Measurements from ENCODE around the gene TSC2.

TSC2 gene

DNA sequence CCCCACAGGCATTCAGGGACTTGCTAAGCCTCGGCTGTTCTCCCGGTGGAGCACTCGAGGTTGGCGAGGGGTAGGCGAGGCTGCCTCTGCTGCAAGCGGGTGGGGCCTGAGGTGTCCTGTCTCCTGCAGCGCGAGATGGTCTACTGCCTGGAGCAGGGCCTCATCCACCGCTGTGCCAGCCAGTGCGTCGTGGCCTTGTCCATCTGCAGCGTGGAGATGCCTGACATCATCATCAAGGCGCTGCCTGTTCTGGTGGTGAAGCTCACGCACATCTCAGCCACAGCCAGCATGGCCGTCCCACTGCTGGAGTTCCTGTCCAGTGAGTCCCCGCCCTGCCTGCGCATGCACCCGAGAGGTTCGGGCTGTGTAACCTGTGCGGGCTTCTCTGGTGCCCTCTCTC lies 26.3 kb downstream of the TSC2 start:
- DNase-seq, result no peak

DNA sequence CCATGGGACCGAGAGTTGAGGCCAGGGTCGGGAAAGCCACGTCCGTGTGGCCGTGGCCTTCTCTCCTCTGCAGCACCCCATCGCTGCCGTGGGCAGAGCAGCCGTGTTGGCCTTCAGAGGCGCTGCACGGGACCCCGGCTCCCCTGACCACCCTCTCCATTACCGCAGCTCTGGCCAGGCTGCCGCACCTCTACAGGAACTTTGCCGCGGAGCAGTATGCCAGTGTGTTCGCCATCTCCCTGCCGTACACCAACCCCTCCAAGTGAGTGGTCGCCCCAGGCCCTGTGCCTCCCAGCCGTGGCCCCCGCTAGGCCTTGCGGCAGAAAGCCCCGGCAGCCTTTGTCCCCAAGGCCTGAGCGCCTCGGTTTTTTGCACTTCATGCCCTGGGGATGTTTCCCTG lies 27.8 kb downstream of the TSC2 start:
- no peak for DNase-seq

DNA sequence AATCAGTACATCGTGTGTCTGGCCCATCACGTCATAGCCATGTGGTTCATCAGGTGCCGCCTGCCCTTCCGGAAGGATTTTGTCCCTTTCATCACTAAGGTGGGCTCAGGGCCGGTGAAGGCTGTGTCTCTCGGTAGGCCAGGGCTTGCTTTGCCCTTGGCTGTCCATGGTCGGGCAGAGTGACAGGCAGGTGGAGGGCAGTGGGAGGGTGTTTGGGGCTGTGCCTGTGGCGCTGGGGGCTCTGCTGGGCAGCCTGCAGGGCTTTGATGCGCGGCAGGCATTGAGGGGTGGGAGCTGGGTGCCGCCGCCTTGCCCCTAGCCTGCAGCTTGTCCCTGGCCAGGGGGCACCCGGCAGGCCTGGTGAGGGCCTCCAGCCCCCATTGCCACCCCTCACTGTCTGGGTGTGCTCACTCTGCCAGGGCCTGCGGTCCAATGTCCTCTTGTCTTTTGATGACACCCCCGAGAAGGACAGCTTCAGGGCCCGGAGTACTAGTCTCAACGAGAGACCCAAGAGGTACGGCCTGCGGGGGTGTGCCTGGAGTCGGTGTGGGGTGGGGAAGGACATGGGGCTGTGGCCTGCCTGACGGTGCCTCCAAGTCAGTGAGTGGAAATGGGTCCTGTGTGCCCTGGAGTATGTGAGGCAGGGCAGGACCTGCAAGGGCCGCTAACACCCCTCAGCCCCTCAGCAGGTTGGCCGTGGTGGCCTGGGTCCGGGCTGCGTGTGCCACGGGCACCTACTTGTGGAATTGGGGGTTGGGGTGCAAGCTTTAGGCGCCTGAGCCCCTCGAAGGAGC lies 28.5 kb downstream of the TSC2 start:
- no peak for DNase-seq

DNA sequence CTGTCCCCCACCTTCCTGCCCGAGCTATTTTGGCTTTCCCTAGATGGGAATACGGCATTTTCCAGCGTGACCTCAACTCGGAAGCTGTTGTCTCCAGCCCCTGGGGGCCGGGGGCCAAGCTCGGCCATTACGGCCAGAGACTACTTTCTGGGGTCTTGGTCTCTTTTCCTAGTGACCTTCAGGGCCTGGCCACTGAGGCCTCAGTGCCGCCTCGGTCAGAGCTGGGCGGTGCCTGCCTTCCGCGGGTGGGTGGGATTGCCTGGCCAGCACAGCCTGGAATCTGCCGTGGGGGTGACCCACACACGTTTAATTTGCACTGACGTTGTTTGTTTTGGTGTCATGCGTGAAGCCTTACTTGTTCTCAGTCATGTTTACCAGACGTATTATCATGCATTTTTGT lies 29.2 kb downstream of the TSC2 start:
- no peak for DNase-seq

DNA sequence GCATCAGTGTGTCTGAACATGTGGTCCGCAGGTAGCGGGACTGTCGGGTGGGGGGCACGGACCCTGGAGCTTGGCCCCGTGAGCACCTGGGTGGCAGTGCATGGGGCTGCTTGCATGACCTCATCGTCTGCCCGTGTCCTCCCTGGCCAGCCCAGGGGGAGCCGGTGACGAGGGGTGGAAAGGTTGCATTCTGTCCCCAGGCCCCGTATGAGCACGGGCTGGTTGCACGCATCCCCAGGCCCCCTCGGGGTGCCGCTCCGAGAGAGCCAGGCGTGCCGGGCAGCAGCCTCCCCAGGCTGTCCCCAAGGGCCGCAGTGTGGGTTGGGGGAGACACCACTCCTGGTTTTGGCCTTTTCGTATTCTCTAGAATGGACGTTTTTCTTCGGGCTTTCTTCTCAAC lies 29.9 kb downstream of the TSC2 start:
- no peak for DNase-seq

DNA sequence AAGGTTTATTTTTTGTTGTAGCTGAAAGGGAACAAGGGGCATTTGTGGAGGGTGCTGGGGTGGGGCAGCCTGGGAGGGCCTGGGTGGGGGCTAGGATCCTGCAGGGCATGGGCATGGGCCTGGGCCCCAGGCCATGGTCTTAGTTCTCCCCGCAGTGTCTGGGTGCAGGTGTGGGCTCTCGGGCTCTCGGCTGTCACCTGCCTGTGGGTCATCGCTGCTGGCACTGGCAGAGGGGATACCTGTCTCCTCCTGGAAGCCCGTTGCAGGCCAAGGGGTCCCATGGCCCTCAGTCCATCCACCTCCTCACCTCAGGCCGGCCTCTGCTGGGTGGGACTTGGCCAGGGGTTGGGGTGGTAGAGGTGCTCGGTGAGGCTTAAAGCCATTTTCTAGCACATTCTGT lies 30.3 kb downstream of the TSC2 start:
- DNase-seq, result no peak

DNA sequence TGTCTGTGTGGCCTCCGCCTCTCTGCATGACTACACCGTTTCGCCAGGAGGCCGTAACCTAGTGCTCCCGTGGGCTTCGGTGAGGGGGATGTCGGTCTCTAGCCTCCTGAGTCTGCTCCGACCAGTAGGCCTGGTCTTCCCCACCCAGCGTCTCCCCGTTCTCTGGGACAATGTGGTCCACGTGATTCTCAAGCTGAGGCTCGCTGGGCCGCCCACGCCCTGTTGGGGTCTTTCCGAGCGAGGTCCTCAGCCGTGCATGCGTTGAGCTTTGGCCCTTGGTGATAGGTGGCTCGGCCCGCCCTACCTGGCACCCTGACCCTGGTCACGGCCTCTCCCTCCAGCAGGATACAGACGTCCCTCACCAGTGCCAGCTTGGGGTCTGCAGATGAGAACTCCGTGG lies 30.9 kb downstream of the TSC2 start:
- DNase-seq, result no peak

DNA sequence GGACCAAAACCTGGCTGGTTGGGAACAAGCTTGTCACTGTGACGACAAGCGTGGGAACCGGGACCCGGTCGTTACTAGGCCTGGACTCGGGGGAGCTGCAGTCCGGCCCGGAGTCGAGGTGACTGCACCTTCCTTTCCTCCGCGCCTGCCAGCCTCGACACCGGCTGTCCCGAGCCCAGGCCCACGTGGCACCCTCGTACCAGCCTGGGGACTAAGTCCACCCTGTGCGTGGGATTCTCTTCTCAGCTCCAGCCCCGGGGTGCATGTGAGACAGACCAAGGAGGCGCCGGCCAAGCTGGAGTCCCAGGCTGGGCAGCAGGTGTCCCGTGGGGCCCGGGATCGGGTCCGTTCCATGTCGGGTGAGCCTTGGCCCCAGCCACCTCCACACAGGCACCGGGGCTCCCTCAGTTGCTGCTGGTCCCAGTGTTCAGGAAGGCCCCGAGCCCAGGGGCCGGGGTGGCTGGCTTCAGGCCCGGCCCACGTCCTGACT lies 31.6 kb downstream of the TSC2 start:
- DNase-seq, result no peak

DNA sequence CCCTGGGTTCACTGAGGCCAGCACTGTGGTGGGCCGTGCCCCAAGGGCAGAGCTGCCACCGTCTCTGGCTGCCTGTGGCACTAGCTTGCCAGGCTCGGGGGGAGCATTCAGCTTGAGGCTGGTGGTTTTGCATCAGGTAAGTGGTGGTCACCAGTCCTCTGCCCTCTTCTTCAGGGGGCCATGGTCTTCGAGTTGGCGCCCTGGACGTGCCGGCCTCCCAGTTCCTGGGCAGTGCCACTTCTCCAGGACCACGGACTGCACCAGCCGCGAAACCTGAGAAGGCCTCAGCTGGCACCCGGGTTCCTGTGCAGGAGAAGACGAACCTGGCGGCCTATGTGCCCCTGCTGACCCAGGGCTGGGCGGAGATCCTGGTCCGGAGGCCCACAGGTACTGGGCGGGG lies 32.2 kb downstream of the TSC2 start:
- no peak for DNase-seq

DNA sequence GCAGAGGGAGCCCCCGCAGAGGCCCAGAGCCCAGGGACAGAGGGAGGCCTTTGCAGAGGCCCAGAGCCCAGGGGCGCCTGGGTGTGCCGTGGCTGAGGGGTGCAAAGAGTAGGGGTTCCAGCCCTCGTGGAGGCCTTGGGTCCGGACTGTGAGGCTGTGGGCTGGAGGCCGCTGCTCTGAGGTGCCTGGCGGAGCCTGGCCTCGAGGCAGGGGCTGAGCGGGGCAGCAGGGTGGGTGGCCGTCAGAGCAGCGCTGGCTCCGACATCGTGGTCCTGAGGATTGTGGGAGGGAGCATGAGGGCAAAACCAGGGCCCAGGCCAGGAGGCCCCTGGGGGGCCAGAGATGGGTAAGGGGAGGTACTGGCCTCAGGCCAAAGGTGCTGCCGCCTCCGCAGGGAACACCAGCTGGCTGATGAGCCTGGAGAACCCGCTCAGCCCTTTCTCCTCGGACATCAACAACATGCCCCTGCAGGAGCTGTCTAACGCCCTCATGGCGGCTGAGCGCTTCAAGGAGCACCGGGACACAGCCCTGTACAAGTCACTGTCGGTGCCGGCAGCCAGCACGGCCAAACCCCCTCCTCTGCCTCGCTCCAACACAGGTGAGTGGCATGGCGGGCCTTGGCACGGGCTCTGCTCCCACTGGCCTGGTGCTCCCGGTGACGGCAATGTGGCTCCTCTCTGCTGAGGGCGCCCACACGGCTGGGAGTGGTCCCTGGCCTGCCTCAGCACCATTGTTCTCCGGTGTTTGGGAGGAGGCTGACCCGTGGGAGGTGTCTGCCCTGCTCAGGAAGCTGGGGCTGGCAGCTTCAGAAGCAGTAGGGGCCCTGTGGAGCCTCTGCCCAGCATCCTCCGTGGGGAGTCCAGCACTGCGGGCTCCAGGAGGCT lies 33.7 kb downstream of the TSC2 start:
- DNase-seq, result no peak

DNA sequence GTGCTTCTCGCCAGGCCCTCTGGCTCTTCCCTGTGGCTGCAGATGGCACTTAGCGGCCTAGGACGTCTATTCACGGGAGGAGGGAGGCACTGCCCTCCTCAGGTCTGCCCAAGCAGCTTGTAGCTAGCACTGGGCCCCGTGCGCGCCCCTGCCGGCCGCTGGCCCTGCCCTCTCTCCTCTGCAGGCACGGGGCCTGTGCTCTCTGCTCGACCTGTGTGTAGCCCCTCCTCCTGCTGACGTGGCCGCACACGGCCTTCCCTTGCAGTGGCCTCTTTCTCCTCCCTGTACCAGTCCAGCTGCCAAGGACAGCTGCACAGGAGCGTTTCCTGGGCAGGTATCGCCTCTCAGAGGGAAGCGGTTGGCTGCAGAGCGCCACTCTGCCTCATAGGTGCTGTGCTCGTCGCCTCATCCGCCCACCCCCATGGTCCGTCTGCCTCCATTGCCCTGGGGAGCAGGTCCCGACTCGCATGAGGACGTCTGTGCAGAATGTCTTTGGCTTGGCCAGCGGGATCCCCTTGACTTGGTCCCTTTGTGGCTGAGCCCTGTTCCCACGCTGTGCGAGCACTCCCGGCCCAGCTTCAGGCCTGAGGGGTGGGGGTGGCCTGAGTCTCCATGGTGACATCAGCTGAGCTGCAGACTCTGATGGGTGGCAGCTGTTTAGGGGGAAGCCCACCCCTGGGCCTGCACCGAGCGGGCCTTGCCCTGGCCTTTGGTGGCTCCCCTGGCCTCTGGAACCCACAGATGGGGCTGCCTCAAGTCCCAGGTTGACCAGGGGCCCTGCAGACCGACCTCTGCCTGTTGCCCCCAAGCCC lies 34.6 kb downstream of the TSC2 start:
- no peak for DNase-seq

DNA sequence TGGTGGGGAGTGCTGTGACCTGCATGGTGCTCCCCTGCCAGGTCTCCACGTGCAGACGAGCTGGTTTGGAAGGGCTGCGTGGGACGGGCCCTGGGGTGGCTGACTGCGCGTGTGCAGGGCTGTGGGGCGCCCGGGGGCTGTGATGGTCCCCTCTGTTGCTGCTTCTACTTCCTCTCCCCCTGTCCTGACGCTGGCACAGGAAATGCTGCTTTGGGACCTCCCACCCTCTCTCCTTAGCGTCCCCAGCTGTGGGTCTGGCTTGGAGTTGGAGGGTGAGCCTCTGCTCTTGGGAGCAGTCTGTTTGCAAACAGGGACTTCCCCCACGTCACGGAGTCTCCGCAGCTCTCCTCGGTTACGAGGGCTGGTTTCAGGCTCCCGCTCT lies 35.2 kb downstream of the TSC2 start:
- no peak for DNase-seq

DNA sequence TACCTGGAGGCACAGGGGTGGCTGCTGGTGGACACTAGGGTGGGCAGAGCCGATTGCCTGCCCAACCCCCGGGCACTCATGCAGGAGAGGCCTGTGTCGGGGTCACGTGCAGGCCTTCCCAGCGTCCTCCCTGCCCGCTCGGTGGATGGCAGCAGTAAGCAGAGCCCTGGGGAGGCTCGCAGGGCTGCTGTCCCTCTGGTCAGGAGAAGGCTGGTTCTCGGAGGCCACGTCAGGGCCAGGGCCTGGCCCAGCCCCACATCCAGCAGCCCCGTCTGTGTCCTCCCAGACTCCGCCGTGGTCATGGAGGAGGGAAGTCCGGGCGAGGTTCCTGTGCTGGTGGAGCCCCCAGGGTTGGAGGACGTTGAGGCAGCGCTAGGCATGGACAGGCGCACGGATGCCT lies 35.6 kb downstream of the TSC2 start:
- DNase-seq, result no peak

DNA sequence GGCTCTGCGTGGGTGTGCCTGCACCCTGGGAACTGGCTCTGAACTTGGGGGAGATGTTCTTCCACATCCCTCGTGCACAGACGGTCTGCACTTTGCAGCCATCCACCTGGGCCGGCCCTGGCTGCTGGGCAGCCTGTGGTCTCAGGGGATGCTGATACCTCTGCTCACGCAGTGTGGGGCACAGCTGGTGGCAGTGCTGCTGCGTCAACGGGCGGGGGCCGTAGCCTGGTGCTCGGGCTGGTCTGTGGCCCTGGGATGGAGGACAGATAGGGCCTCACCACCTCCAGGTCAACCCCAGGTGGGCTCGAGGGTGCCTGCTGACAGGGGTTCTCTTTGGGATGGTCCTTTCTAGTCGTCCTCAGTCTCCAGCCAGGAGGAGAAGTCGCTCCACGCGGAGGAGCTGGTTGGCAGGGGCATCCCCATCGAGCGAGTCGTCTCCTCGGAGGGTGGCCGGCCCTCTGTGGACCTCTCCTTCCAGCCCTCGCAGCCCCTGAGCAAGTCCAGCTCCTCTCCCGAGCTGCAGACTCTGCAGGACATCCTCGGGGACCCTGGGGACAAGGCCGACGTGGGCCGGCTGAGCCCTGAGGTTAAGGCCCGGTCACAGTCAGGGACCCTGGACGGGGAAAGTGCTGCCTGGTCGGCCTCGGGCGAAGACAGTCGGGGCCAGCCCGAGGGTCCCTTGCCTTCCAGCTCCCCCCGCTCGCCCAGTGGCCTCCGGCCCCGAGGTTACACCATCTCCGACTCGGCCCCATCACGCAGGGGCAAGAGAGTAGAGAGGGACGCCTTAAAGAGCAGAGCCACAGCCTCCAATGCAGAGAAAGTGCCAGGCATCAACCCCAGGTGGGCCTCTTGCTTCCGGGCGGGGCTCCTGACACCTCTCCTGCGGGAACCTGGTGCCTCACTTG lies 36.3 kb downstream of the TSC2 start:
- no peak for DNase-seq

DNA sequence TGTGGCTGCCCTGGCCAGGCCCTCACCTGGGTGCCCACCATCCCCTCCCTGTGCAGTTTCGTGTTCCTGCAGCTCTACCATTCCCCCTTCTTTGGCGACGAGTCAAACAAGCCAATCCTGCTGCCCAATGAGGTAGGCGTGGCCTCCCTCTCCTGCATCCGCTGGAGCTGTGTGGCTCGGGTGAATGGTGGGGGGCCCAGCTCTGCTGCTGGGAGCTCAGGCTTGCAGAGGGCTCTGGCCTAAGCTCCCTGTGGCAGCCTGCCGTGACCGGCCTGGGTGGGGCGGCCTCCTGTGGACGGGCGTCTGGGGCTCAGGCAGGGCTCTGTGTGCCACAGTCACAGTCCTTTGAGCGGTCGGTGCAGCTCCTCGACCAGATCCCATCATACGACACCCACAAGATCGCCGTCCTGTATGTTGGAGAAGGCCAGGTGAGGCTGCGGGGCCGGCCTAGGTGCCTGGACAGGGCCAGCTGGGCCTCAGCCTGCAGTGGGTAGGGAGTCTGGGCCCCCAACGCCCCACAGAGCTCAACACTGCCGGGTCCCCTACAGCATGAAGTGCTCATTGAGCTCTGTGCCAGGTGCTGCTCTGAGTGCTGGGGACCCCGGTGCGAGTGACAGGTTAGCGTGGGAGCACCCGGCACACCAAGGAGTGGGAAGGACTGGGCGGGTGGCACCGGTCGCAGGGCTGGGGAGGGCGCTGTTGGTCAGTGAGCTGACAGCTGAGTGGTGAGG lies 37.3 kb downstream of the TSC2 start:
- DNase-seq, result no peak

DNA sequence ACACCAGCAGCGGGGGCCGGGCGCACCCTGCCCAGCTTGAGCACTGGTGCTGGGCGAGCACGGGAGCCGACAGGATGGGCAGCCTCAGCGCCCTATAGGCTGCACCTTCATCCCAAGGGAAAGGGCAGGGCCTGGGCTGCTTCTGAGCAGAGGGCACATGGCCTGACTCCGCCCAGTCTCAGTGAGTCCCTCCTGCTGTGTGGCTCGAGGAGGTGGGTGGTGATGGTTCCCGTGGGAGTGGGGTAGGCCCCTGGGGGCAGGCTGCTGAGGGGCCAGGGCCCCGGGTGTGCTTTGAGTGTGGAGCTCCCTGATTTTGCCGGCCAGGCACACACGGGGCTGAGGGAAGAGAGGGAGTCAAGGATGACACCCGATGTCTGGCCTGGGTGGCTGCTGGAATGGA lies 37.9 kb downstream of the TSC2 start:
- DNase-seq, result no peak

DNA sequence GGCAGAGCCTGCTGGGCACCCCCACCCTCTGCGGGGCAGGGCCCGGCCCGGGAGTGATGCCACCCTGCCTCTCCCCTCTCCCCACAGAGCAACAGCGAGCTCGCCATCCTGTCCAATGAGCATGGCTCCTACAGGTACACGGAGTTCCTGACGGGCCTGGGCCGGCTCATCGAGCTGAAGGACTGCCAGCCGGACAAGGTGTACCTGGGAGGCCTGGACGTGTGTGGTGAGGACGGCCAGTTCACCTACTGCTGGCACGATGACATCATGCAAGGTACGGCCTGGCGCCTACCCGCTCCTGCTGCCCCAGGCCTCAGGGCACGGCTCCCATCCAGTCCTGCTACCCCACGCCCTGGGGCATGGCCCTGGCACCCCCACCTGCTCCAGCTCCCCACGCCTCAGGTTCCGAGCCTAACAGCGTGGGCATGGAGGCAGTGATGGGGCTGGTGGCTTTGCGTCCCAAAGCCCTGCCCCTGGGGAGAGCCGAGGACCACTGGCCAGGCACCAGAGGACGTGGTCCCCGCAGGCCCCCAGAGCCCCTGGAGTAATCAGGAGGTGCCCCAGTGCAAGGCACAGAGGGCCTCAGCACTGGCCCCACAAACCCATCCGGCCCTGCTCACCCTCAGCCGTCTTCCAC lies 38.4 kb downstream of the TSC2 start:
- no peak for DNase-seq

DNA sequence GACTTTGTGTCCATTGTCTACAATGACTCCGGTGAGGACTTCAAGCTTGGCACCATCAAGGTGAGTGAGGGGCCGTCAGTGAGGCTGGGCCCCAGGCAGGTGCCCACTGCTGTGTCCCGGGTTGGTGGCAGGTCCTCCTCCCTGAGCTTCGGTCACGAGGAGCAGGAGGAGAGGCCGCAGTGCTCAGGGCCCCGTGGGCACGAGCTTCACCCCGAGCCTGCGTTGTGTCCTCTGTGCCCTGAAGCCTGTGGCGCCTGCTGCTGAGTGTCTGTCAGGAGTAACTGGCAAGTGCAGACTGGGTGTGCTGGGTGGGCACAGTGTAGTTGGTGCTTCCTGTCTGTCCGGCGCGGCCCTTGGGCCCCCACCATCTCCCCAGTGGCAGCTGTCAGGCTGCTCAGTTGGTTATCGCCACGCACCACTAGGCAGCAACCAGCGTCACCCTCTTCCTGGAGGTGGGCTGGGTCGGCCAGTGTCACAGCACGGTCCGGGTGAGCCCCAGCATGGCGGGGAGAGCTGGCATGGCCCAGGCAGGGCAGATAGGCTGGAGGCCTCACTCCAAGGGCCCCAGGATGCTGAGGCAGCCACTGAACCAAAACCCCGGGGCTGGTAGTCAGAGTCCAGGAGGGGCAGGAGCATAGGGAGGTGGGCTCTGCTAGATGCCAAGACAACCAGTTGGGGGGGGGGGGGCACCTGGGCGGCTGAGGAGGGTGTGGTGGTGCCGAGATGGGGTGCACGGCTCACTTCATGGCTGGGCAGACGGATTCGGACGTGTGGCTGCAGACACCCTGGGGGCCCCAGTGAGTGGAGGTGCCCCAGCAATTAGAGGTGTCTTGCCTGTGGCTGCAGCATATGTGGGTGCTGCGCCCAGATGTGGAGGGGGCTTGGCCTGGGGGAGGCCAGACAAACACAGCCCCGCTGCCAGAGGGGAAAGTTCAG lies 39.3 kb downstream of the TSC2 start:
- no peak for DNase-seq

DNA sequence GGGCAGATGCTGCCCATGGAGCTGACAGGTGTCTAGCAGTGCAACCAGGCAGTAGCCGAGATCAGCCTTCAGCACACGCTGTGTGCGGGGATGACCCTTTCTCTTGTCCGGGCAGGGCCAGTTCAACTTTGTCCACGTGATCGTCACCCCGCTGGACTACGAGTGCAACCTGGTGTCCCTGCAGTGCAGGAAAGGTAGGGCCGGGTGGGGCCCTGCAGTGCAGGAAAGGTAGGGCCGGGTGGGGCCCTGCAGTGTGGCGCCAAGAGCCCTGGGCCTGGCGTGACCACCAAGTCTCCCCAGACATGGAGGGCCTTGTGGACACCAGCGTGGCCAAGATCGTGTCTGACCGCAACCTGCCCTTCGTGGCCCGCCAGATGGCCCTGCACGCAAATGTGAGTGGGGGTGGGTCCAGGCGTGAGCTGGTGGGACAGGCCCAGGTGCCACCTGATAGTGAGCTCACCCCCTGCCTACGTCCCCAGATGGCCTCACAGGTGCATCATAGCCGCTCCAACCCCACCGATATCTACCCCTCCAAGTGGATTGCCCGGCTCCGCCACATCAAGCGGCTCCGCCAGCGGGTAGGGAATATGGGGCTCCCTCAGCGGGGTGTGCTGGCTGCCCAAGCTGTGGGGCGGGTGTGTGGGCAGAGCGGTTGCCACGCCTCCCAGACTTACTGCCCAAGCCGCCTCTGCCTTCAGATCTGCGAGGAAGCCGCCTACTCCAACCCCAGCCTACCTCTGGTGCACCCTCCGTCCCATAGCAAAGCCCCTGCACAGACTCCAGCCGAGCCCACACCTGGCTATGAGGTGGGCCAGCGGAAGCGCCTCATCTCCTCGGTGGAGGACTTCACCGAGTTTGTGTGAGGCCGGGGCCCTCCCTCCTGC lies 40.2 kb downstream of the TSC2 start:
- DNase-seq, result no peak
